Peyer's patch (tissue), 4 donors: ENCODE measurements around the gene SH2D7.

ENCODE experiments used
- CTCF ChIP-seq, 6 experiments: fragments of 450-650 bp in 4 of 6; fragments of 200-600 bp in 2 of 6; sonication (generic) in 1 of 6; IDR thresholded peaks; one replicate each; pipeline ENCODE4 v1.5.1; 2017 to 2019; ENCODE audit warnings: antibody characterized with exemption in 6 of 6, mild to moderate bottlenecking in 3 of 6, moderate library complexity in 1 of 6
- POLR2A ChIP-seq, 2 donors: fragments of 450-650 bp; IDR thresholded peaks; one replicate each; pipeline ENCODE4 v1.5.1; 2017; ENCODE audit warnings: antibody characterized with exemption in 2 of 2, mild to moderate bottlenecking in 2 of 2, moderate library complexity in 2 of 2

- TF ChIP-seq CTCF (IDR thresholded peaks at IDR 0.05) (no peak), POLR2A (IDR thresholded peaks at IDR 0.05) (no peak)
Observed at GRCh38 chr15:78087951-78088772, 4.2 kb upstream of the SH2D7 start.
